Sigmoid colon (tissue), 4 donors: Measurements from ENCODE around the gene ALDH2.

ENCODE experiments used
- POLR2A ChIP-seq, 2 donors: fragments of 450-650 bp; IDR thresholded peaks; one replicate each; pipeline ENCODE4 v1.6.1; 2016; ENCODE audit warnings: antibody characterized with exemption in 2 of 2, mild to moderate bottlenecking in 2 of 2, moderate library complexity in 2 of 2
- POLR2AphosphoS5 ChIP-seq, 4 donors: sonication (generic); formaldehyde crosslinking; IDR thresholded peaks; one replicate each; pipeline ENCODE4 v1.6.1; 2017; ENCODE audit warnings: antibody characterized with exemption in 4 of 4
- TF ChIP-seq, protein P1 (sequence below), 4 experiments: fragments of 450-650 bp in 3 of 4; fragments of 200-600 bp in 1 of 4; IDR thresholded peaks; one replicate each; pipeline ENCODE4 v1.5.1; 2016 to 2019; ENCODE audit warnings: antibody characterized with exemption in 4 of 4, mild to moderate bottlenecking in 3 of 4, moderate library complexity in 2 of 4

DNA sequence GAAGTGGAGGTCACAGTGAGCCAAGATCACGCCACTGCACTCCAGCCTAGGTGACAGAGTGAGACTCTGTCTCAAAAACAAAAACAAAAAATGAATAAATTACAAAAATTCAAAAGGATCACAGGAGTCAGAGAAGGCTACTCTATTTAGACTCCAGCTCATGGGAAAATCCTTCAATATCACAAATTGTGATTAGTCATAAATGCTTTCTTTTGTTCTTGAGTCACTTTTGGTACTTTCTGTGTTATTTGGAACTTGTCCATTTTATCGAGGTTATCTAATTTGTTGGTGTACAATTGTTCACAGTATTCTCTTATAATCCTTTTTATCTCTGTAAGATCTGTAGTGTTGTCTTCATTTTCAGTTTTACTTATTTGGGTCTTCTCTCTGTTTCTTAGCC, 18.9 kb downstream of the ALDH2 start:
- TF ChIP-seq POLR2AphosphoS5 (IDR thresholded peaks at IDR 0.05) (no peak), POLR2A (IDR thresholded peaks at IDR 0.05) (no peak)
- TF ChIP-seq, protein P1, sequence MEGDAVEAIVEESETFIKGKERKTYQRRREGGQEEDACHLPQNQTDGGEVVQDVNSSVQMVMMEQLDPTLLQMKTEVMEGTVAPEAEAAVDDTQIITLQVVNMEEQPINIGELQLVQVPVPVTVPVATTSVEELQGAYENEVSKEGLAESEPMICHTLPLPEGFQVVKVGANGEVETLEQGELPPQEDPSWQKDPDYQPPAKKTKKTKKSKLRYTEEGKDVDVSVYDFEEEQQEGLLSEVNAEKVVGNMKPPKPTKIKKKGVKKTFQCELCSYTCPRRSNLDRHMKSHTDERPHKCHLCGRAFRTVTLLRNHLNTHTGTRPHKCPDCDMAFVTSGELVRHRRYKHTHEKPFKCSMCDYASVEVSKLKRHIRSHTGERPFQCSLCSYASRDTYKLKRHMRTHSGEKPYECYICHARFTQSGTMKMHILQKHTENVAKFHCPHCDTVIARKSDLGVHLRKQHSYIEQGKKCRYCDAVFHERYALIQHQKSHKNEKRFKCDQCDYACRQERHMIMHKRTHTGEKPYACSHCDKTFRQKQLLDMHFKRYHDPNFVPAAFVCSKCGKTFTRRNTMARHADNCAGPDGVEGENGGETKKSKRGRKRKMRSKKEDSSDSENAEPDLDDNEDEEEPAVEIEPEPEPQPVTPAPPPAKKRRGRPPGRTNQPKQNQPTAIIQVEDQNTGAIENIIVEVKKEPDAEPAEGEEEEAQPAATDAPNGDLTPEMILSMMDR (IDR thresholded peaks at IDR 0.05): no peak
